Measurements from ENCODE around the gene MVB12B.

Gene MVB12B

GRCh38 chr9:126357074-126357473 lies 30.4 kb downstream of the MVB12B start:
- DNase-seq: no peak

GRCh38 chr9:126360073-126360472 lies 33.4 kb downstream of the MVB12B start:
- no peak for DNase-seq

GRCh38 chr9:126361810-126362238 lies 35.2 kb downstream of the MVB12B start:
- no peak for DNase-seq

GRCh38 chr9:126363250-126363649 lies 36.6 kb downstream of the MVB12B start:
- DNase-seq: no peak

- no peak for DNase-seq
Observed at GRCh38 chr9:126363847-126364671, 37.4 kb downstream of the MVB12B start.

- peak in 1 of 56 donors; percentile 36 for DNase-seq
Observed at GRCh38 chr9:126365780-126366179, 39.2 kb downstream of the MVB12B start.

- peak in 45 of 56 donors; percentile 30 to 86 (median 69) for DNase-seq
Observed at GRCh38 chr9:126366366-126367011, 39.9 kb downstream of the MVB12B start.

GRCh38 chr9:126367139-126367538 lies 40.5 kb downstream of the MVB12B start:
- DNase-seq: no peak

- DNase-seq: no peak
Observed at GRCh38 chr9:126367616-126368015, 41.0 kb downstream of the MVB12B start.

GRCh38 chr9:126368020-126368419 lies 41.4 kb downstream of the MVB12B start:
- DNase-seq: no peak

- DNase-seq: no peak
Observed at GRCh38 chr9:126371007-126371870, 44.6 kb downstream of the MVB12B start.

GRCh38 chr9:126372716-126373115 lies 46.1 kb downstream of the MVB12B start:
- DNase-seq: no peak

- DNase-seq: peak in 1 of 56 donors; percentile 22
Observed at GRCh38 chr9:126373241-126373640, 46.6 kb downstream of the MVB12B start.

- peak in 5 of 56 donors; percentile 31 to 51 (median 42) for DNase-seq
Observed at GRCh38 chr9:126374366-126374781, 47.7 kb downstream of the MVB12B start.

GRCh38 chr9:126375386-126375785 lies 48.8 kb downstream of the MVB12B start:
- peak in 11 of 56 donors; percentile 29 to 59 (median 43) for DNase-seq

GRCh38 chr9:126376311-126377175 lies 49.9 kb downstream of the MVB12B start:
- peak in 53 of 56 donors; percentile 41 to 94 (median 84) for DNase-seq

- DNase-seq: peak in 4 of 56 donors; percentile 75 to 78 (median 77)
Observed at GRCh38 chr9:126377176-126377509, 50.5 kb downstream of the MVB12B start.

- peak in 53 of 56 donors; percentile 46 to 97 (median 86) for DNase-seq
Observed at GRCh38 chr9:126377536-126377935, 50.9 kb downstream of the MVB12B start.

- no peak for DNase-seq
Observed at GRCh38 chr9:126378761-126379160, 52.1 kb downstream of the MVB12B start.

- DNase-seq: peak in 1 of 56 donors; percentile 36
Observed at GRCh38 chr9:126379661-126380360, 53.2 kb downstream of the MVB12B start.
